WERI-Rb-1 (cell line): Measurements from ENCODE around the gene SP110.

Experiments
- DNase-seq: peaks from one replicate; pipeline ENCODE4 v3.0.0-alpha.2; 2020
- H3K27ac ChIP-seq: fragments of 250-450 bp; sonication (Bioruptor Pico); 2 replicates; pipeline ENCODE4 v1.5.1; 2020; ENCODE audit warnings: mild to moderate bottlenecking, moderate library complexity
- H3K27me3 ChIP-seq: fragments of 250-450 bp; sonication (Bioruptor Pico); 2 replicates; pipeline ENCODE4 v1.5.1; 2021; ENCODE audit warnings: mild to moderate bottlenecking, low read depth, moderate library complexity; ENCODE audit not compliant: insufficient read depth, severe bottlenecking
- H3K36me3 ChIP-seq: fragments of 250-450 bp; sonication (Bioruptor Pico); 2 replicates; pipeline ENCODE4 v1.5.1; 2020; ENCODE audit warnings: mild to moderate bottlenecking, moderate library complexity
- H3K4me3 ChIP-seq: 2 replicates; pipeline ENCODE4 v1.5.1; 2011; ENCODE audit warnings: low read depth, mild to moderate bottlenecking, control low read depth, low read length
- H3K9me3 ChIP-seq: fragments of 250-450 bp; sonication (Bioruptor Pico); 2 replicates; pipeline ENCODE4 v1.5.1; 2021; ENCODE audit warnings: mild to moderate bottlenecking, moderate library complexity; ENCODE audit not compliant: severe bottlenecking
- CTCF ChIP-seq: IDR thresholded peaks from 2 replicates; pipeline ENCODE4 v1.5.1; 2011; ENCODE audit warnings: low read depth, mild to moderate bottlenecking, control low read depth, inconsistent platforms, low read length

SP110 gene

GRCh38 chr2:230164139-230164538 is 55.6 kb downstream of the SP110 start:
- H3K27ac ChIP-seq, result no peak overlapping the region
- no peak overlapping the region for H3K4me3 ChIP-seq
- no peak for TF ChIP-seq CTCF
- H3K27me3 ChIP-seq, result peaks cover 70% of the 10 kb centered on the region
- no peaks in the 10 kb centered on the region for H3K36me3 ChIP-seq
- DNase-seq, result no peak
- no peaks in the 10 kb centered on the region for H3K9me3 ChIP-seq

GRCh38 chr2:230162981-230163380 is 56.8 kb downstream of the SP110 start:
- Histone ChIP-seq H3K27ac (no peak overlapping the region), H3K27me3 (peaks cover 70% of the 10 kb centered on the region), H3K9me3 (no peaks in the 10 kb centered on the region), H3K4me3 (no peak overlapping the region), H3K36me3 (no peaks in the 10 kb centered on the region)
- no peak for TF ChIP-seq CTCF
- no peak for DNase-seq

GRCh38 chr2:230161184-230161583 is 58.6 kb downstream of the SP110 start:
- Histone ChIP-seq H3K4me3 (no peak overlapping the region), H3K27ac (no peak overlapping the region), H3K36me3 (no peaks in the 10 kb centered on the region), H3K27me3 (peaks cover 80% of the 10 kb centered on the region), H3K9me3 (no peaks in the 10 kb centered on the region)
- no peak for TF ChIP-seq CTCF
- DNase-seq, result no peak

GRCh38 chr2:230160112-230160660 is 59.6 kb downstream of the SP110 start:
- Histone ChIP-seq H3K36me3 (no peaks in the 10 kb centered on the region), H3K9me3 (no peaks in the 10 kb centered on the region), H3K4me3 (no peak overlapping the region), H3K27me3 (peaks cover 75% of the 10 kb centered on the region), H3K27ac (no peak overlapping the region)
- peak; percentile 71 for TF ChIP-seq CTCF
- peak; percentile 17 for DNase-seq

- no peak for TF ChIP-seq CTCF
- H3K36me3 ChIP-seq, result no peaks in the 10 kb centered on the region
Observed at GRCh38 chr2:230158468-230158867, 61.3 kb downstream of the SP110 start.

More at GRCh38 chr2:230158468-230158867, 61.3 kb downstream of the SP110 start:
- Histone ChIP-seq H3K9me3 (no peaks in the 10 kb centered on the region), H3K4me3 (no peak overlapping the region), H3K27me3 (peaks cover 67% of the 10 kb centered on the region), H3K27ac (no peak overlapping the region)
- DNase-seq, result no peak
